ENCODE measurements around the gene B4GALT3.

GRCh38 chr1:161182214-161182613 is 4.9 kb upstream of the B4GALT3 start:
- no peak for TF ChIP-seq POLR2AphosphoS5 (IDR thresholded peaks at IDR 0.05)
- no peak for TF ChIP-seq POLR2A (IDR thresholded peaks at IDR 0.05)
- TF ChIP-seq EP300 (IDR thresholded peaks at IDR 0.05) = no peak

Data from upper lobe of left lung (tissue), 4 donors.